Activated naive CD8-positive, alpha-beta T cell treated with anti-CD3 and anti-CD28 coated beads for 36 hours (primary cell): Measurements from ENCODE around the gene TMEM266. TPM values are rescaled to one million over a fixed set of nuclear protein-coding genes. Genes with fewer than 3 reads are reported as not detected.

ENCODE experiments used
- DNase-seq: peaks from one replicate; pipeline ENCODE4 v3.0.0; 2021
- H3K27ac Mint-ChIP-seq: one replicate; pipeline ENCODE4 v1.8.0; 2022; ENCODE audit warnings: mild to moderate bottlenecking, moderate library complexity, mixed read lengths
- H3K27me3 Mint-ChIP-seq: one replicate; pipeline ENCODE4 v1.8.0; 2022; ENCODE audit warnings: mild to moderate bottlenecking, mixed read lengths
- H3K36me3 Mint-ChIP-seq: one replicate; pipeline ENCODE4 v1.8.0; 2021; ENCODE audit warnings: mild to moderate bottlenecking, mixed read lengths
- H3K4me1 Mint-ChIP-seq: one replicate; pipeline ENCODE4 v1.8.0; 2021; ENCODE audit warnings: mixed read lengths
- H3K4me3 Mint-ChIP-seq: one replicate; pipeline ENCODE4 v1.8.0; 2022; ENCODE audit warnings: mild to moderate bottlenecking, moderate library complexity, mixed read lengths
- H3K9me3 Mint-ChIP-seq: one replicate; pipeline ENCODE4 v1.8.0; 2022; ENCODE audit warnings: mixed read lengths
- total RNA-seq, 2 experiments: library from RNA; stranded (reverse); gene quantifications; one replicate each; pipeline ENCODE4 v1.2.3, GENCODE V29; 2021

The TMEM266 gene
- total RNA-seq, 2 experiments from 2014 or later = 0.12 TPM; not detected in 1

- H3K36me3 Mint-ChIP-seq = peaks cover 44% of the 10 kb centered on the region
- H3K27ac Mint-ChIP-seq = no peak overlapping the region
- H3K4me1 Mint-ChIP-seq = peaks cover 2% of the 10 kb centered on the region
- no peak for DNase-seq
- H3K27me3 Mint-ChIP-seq = no peaks in the 10 kb centered on the region
- no peak overlapping the region for H3K4me3 Mint-ChIP-seq
- peaks cover 1% of the 10 kb centered on the region for H3K9me3 Mint-ChIP-seq
These were observed 162.4 kb downstream of the TMEM266 start for GRCh38 chr15:76222159-76222558.

DNA sequence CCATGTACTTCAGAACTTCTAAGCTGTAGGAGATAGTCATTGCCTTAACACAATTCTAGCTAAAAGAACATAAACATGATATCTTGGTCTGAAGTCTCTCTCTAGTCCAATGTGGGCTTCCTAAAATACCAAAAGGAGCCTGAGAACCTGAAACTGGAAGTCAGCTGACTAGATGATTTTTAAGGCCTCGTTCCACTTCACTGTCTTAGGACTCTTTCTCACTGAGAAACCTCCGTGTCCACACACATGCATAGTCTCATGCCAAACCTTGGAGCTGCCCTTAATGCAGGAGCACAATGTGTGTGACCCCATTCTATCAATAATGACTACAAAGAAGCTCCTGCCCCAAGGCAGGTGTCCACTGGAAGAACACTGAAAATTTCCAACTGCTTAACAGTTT, 163.7 kb downstream of the TMEM266 start:
- H3K4me1 Mint-ChIP-seq = peaks cover 2% of the 10 kb centered on the region
- no peak overlapping the region for H3K27ac Mint-ChIP-seq
- no peak overlapping the region for H3K4me3 Mint-ChIP-seq
- peaks cover 42% of the 10 kb centered on the region for H3K36me3 Mint-ChIP-seq
- no peaks in the 10 kb centered on the region for H3K27me3 Mint-ChIP-seq
- no peak for DNase-seq
- peaks cover 1% of the 10 kb centered on the region for H3K9me3 Mint-ChIP-seq

- Mint-ChIP-seq H3K4me1 (peaks cover 2% of the 10 kb centered on the region), H3K4me3 (no peak overlapping the region), H3K27me3 (no peaks in the 10 kb centered on the region), H3K9me3 (no peaks in the 10 kb centered on the region), H3K27ac (no peak overlapping the region), H3K36me3 (peaks cover 15% of the 10 kb centered on the region)
- no peak for DNase-seq
These were observed 169.5 kb downstream of the TMEM266 start for GRCh38 chr15:76229266-76229665.

- no peak overlapping the region for H3K4me3 Mint-ChIP-seq
- no peaks in the 10 kb centered on the region for H3K9me3 Mint-ChIP-seq
- DNase-seq = no peak
- no peaks in the 10 kb centered on the region for H3K27me3 Mint-ChIP-seq
- no peak overlapping the region for H3K27ac Mint-ChIP-seq
- no peaks in the 10 kb centered on the region for H3K4me1 Mint-ChIP-seq
- H3K36me3 Mint-ChIP-seq = peaks cover 5% of the 10 kb centered on the region
These were observed 174.1 kb downstream of the TMEM266 start for GRCh38 chr15:76233921-76234320.

DNA sequence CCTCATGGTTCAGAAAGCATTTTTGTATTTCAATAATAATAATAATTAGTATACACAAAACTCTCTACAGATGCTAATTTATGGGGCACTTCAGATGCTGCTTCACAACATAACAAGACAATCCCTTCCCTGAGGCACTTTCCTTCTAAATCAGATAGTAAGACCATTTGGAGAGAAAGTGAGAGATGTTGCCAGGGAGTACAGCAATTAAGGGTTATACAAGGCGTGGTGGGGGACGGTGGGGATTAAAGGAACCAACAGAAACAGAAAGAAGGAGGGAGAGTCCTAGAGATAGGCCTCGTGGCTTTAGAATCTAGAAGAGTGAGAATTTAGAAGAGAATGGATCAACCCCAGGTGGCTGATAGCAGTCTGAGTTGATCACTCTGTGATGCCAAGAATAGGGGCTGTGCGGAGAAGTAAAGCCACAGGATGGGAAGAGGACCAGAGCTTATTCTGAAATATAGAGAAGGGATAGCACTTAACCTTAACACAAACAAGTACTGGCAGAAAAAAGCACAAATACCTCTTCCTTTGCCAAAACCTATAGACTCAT, 174.6 kb downstream of the TMEM266 start:
- Mint-ChIP-seq H3K27ac (no peak overlapping the region), H3K27me3 (no peaks in the 10 kb centered on the region), H3K4me3 (no peak overlapping the region), H3K36me3 (peaks cover 5% of the 10 kb centered on the region), H3K9me3 (no peaks in the 10 kb centered on the region), H3K4me1 (no peaks in the 10 kb centered on the region)
- no peak for DNase-seq

- Mint-ChIP-seq H3K4me1 (no peaks in the 10 kb centered on the region), H3K27me3 (no peaks in the 10 kb centered on the region), H3K36me3 (peaks cover 4% of the 10 kb centered on the region), H3K9me3 (no peaks in the 10 kb centered on the region), H3K4me3 (no peak overlapping the region), H3K27ac (no peak overlapping the region)
- DNase-seq = no peak
These were observed 175.5 kb downstream of the TMEM266 start for GRCh38 chr15:76235186-76235826.

- Mint-ChIP-seq H3K27ac (no peak overlapping the region), H3K4me1 (no peaks in the 10 kb centered on the region), H3K4me3 (no peak overlapping the region), H3K27me3 (no peaks in the 10 kb centered on the region), H3K36me3 (peaks cover 2% of the 10 kb centered on the region), H3K9me3 (no peaks in the 10 kb centered on the region)
- no peak for DNase-seq
These were observed 176.6 kb downstream of the TMEM266 start for GRCh38 chr15:76236350-76236749.

- H3K4me3 Mint-ChIP-seq = no peak overlapping the region
- DNase-seq = no peak
- H3K4me1 Mint-ChIP-seq = no peaks in the 10 kb centered on the region
- H3K9me3 Mint-ChIP-seq = no peaks in the 10 kb centered on the region
- H3K36me3 Mint-ChIP-seq = peaks cover 10% of the 10 kb centered on the region
- H3K27me3 Mint-ChIP-seq = no peaks in the 10 kb centered on the region
- no peak overlapping the region for H3K27ac Mint-ChIP-seq
These were observed 180.0 kb downstream of the TMEM266 start for GRCh38 chr15:76239786-76240185.

GRCh38 chr15:76245072-76245610, 185.4 kb downstream of the TMEM266 start:
- H3K27ac Mint-ChIP-seq = no peak overlapping the region
- peaks cover 10% of the 10 kb centered on the region for H3K36me3 Mint-ChIP-seq
- H3K4me1 Mint-ChIP-seq = no peaks in the 10 kb centered on the region
- H3K27me3 Mint-ChIP-seq = no peaks in the 10 kb centered on the region
- no peak for DNase-seq
- no peak overlapping the region for H3K4me3 Mint-ChIP-seq
- no peaks in the 10 kb centered on the region for H3K9me3 Mint-ChIP-seq

DNA sequence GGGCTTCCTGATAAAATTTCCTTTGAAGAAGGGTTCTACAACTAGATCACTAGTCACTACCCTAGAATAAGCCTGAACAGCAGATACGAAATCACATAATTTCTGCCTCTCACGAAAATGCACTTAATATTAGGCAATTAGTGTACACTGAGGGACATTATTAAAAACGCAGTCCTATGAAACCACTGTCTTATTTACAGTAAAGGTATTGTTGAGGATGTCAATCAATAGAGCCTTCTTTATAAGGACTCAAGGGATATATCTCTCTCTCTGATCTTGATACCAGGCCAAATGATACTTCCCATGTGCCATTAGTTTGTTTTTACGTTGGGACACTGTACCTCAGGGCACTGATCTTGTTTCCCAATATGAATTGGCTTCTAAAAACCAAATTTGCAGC, 191.9 kb downstream of the TMEM266 start:
- no peaks in the 10 kb centered on the region for H3K4me1 Mint-ChIP-seq
- no peaks in the 10 kb centered on the region for H3K27me3 Mint-ChIP-seq

DNA sequence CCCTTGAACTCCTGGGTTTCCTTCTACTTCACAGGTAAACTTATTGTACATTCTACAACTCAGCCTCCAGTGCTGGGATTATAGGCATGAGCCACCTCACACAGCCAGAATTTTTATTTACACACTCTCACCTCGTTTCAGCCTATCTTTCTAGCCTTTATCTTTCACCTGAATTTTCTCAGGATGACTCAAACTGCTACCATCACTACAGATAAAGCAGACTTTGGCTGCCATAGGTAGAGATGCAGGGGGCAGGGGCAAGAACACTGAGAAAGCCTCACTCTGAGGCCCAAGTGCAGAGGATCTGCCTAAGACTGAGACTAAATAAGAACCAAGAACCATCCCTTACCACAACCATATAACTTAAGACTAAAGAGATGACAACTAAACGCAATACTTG, 192.5 kb downstream of the TMEM266 start:
- Mint-ChIP-seq H3K9me3 (no peaks in the 10 kb centered on the region), H3K4me3 (no peak overlapping the region), H3K27ac (no peak overlapping the region), H3K27me3 (no peaks in the 10 kb centered on the region), H3K36me3 (peaks cover 8% of the 10 kb centered on the region), H3K4me1 (no peaks in the 10 kb centered on the region)
- no peak for DNase-seq

More for the DNA sequence above, 191.9 kb downstream of the TMEM266 start:
- Mint-ChIP-seq H3K36me3 (peaks cover 6% of the 10 kb centered on the region), H3K4me3 (no peak overlapping the region), H3K9me3 (no peaks in the 10 kb centered on the region), H3K27ac (no peak overlapping the region)
- no peak for DNase-seq

DNA sequence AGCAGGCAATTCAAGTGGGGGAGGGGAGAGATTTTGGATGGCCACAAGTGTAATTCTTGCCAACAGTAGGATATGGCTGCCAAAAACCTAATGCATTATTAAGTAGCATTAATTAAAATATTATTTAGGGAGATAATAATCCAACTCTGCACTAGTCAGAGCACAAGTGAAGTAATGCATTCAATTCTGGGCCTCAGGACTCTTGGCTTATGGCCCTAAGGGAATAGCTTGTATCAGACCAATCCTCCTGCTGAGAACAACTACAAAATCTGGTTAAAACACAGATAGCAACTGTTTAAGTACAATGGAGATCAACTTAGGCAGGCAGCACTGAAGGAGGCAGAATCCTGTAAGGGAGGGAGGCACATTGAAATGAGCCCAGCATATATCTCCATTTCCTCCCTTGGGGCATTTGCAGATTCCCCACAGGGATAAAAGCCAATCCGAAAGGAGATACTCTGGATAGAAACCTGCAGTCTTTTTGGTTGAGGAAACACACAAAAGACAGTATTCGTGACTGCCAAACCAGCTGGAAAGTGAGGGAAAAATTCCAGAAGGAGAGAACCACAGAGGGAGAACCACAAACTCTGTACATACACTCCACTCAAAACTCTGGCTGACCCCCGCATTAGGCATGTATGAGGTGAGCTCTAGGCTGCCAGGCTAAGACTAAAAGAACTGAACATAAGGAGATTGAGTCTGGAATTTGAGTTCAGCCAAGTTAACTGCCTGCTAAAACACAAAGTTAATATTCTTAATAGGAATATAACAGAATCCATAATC, 194.1 kb downstream of the TMEM266 start:
- Mint-ChIP-seq H3K4me1 (no peaks in the 10 kb centered on the region), H3K36me3 (peaks cover 20% of the 10 kb centered on the region), H3K27me3 (no peaks in the 10 kb centered on the region), H3K9me3 (no peaks in the 10 kb centered on the region), H3K27ac (no peak overlapping the region), H3K4me3 (no peak overlapping the region)
- no peak for DNase-seq

Other genes with a start within 250 kb of the TMEM266 start
- 10 to 100 TPM; 17.6 to 18.8 TPM for gene UBE2Q2, start 216.5 kb upstream of the TMEM266 start, total RNA-seq
- 10 to 100 TPM; 48.2 to 49.5 TPM for gene FBXO22, start 156.1 kb upstream of the TMEM266 start, total RNA-seq
- gene NRG4, start 47.6 kb upstream of the TMEM266 start, total RNA-seq = not detected